NCI-H345 (cell line): Measurements from ENCODE around the gene RAB2B.

Experiments
- DNase-seq: peaks from one replicate; lab custom pipeline; 2025; lab: John Stamatoyannopoulos, UW

RAB2B gene

DNA sequence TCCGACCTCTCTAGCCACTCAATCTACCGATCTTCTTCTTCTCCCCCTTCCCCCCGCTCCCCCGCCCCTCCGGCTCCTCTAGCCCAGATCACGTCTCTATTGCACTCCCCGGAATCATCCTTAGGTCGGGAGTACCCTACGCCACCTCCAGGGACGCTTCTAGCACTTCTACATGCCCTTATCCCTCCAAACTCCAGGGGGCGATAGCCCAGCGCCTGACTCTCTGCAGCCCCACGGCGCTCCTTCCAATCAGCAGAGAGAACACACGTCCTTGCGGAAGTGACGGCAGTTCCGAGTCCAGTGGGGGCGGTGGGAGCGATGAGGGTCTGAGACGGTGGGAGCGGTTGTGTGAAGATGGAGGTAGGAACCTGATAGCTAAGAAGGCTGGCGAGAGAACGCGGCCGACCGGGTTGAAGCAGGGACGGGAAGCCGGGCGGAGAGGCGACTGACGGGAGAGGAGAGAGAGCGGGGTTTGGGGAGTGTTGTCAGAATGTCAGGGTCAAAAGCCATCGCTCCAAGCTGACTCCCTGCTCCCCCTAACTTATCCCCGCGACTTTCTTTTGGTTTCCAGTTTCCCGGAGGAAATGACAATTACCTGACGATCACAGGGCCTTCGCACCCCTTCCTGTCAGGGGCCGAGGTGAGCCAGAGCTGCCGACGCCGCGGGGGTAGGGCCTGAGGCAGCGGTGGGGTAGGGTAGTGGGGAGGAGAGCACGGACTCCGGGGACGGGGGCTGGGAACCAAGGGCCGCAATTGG is at the start of gene RAB2B, which contains the start of gene TOX4:
RAB2B (minus strand) TSS at position 35 of the 757 bp plus-strand sequence. CDS start 87 bp downstream, outside the sequence.
TOX4 (plus strand) TSS at position 271 of the 757 bp plus-strand sequence; CDS start at position 355, 84 bp downstream.
- DNase-seq = peak; percentile 99

DNA sequence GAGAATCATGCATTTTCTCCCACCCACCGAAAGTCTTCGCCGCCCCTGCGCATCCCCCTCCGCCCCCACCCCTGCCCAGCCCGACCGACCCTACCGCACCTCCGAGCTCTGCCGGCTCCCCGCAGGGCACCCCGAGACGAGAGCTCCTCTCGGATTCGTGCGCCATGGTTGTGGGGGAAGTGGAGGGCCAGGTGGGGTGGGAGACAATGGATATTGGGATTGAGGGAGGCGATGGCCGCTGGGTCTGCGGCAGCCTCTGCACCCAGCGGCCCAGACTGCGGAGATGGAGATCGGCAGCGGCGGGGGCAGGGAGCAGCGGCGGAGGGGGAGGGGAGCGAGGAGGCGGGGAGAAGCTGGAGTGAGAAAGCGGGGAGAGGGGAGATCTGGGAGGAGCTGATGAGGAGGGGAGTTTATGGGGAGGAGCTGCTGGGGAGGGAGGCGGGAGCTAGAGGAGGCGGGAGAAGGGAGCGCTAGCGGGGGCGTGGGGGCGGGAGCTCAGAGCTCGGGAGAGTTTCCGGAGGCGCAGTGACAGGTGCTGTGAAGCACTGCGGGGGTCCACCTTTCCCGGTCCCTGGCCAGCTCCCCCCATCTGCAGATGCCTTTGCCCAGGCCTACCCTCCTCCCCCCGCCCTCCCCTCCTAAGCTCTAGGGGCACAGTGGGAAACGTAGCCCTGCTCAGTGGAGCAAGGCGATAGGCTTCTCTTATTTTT is 49.4 kb upstream of the RAB2B start, which contains the start of gene SALL2:
SALL2 (minus strand) TSS at position 385 of the 710 bp plus-strand sequence; CDS start at position 166, 219 bp downstream.
- DNase-seq = peak; percentile 96

DNA sequence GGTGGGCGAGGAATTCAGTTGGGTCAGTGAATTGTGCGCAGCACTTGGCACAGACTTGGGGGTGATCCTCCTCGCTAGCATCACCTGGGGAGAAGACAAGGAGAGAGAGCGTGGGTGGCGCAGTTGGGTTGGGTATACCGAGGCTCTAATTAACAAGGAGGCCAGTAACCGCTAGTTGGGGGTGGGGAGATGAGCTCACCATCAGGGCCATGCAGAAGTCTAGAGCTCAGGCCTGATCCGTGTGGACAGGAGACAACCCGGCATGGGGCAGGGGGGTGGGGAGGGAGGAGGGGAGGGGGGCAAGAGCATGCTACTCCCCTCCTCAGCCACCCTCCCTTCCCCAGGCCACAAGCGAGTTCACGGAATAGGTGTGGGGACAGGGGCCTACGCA is 48.8 kb upstream of the RAB2B start:
- DNase-seq = peak; percentile 27

DNA sequence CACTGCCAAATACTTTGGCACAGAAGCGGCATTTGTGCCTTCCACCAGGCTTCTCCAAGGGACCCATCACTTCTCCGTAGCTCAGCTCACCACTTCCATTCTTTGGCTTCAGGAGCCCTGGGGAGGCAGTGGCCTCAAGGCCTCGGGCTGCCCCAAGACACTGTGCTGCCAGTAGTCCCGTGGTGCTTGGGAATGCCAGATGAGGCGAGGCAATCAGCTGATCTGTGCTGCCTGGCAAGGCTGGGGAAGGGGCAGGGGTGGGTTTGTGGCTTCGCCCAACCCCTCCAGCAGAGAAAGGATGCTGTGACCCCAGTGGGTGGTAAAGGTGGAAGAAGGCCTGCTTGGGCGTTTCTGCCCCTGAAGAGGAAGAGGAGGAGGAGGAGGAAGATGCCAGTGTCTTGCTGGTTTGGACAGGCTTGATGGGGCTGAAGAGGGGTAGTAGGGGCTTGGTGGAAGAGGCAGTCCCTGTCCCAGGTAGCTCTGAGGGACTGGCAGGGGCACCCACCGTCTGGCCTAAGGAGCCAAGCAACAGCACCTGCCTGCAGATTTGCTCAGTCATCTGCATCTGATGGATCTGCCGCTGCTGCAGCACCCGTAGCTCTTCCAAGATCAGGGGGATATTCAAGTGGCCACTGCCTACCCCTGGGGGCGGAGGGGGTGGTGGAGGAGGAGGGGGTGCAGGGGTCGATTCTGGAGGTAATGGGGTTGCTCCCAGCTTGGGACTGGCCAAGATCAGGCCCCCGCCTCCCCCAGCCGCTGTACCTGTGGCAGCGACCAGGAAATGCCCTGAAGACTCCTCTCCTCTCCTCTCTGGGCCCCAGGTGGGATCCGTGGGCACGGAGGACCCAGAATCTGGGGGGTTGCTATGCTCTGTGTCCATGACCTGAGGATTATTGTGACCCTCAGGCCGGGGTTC is 48.1 kb upstream of the RAB2B start:
- no peak for DNase-seq

DNA sequence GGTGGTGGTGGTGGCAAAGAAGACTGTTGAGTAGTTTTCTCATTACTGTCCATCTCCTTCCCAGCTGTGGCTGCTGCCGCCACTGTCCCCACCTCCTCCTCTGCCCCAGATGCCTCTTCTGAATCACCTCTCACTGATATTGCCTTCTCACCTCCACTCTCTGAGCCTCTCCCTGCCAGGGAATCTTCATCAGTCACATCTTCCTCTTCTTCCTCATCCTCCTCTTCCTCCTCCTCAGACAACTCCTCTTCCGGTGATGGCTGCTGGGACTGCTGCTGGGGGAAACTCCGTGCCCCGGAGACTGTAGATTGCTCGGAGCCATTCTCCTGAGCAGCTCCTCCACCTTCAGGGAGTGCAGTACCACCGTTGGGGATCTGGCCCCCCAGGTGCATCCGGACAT is 46.4 kb upstream of the RAB2B start:
- no peak for DNase-seq

DNA sequence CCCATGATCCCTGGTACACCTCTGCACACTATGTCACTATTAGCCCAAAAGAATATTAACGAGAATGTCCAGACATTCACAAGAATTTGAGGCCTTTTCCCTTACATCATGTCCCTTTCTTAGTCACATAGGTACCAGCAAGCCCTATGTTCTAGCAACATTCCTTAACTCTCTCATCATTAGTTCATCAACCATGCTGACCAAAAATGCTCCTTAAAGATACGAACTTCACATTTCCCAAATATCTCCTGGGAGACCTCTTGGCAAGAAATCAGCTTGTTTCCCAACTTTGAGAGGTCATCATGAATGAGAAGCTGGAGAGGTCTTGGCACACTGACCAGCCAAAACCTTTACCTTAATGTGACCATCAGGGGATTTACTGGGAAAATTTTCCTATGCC is 44.7 kb upstream of the RAB2B start:
- DNase-seq = no peak

DNA sequence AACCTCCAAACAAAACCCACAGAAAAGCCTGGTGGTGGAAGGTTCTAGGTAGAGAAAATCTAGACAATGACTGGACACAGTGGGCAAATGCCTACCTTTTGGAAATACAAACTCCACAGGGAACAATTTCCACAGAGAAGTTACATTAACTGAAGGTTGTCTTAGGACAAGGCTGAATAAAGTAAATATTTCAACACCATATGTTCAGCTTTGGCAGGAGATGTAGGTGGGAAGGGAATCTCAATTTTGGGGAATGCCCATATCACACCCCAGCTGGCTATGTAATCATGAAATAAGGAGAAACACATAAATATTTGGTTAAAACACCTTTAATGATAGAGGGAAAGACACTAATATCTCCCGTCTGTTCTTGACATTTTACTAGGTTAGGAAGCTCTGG is 44.0 kb upstream of the RAB2B start:
- DNase-seq = no peak

DNA sequence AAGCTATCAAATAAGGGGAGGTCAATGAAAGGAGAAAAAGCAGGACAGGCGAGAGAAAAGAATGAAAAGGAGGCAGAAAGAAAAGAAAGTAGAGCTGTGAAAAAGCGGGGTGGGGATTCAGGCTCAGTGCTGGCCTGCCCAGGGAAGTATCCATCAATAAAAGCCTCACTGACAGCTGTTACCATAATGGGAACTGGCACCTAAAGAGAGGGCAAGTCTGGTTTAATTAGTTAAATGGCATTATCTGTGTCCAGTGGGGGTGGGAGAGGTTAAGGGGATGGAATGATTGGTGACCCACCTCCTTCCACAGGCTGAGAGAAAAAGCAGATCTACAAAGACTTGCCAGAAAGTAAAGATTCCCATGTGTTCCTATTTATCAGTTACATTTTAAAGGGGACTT is 42.0 kb upstream of the RAB2B start:
- no peak for DNase-seq

DNA sequence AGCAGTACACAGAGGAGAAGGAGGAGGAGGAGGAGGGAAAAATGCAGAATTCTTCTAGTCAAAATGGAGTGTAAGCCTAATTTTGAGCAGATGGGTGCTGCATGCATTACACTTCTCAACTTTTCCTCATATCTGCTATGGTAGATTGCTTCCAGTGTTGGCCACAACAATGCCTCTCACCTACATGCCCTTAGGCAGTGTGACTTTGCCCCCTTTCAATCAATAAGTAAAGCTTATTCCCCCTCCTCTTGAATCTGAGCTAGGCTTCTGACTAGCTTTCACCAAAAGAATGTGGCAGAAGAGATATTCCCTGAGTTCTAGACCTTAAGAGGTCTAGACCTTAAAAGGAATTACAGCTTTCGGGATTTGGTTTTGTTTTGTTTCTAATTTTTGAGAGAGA is 37.6 kb upstream of the RAB2B start:
- DNase-seq = no peak

DNA sequence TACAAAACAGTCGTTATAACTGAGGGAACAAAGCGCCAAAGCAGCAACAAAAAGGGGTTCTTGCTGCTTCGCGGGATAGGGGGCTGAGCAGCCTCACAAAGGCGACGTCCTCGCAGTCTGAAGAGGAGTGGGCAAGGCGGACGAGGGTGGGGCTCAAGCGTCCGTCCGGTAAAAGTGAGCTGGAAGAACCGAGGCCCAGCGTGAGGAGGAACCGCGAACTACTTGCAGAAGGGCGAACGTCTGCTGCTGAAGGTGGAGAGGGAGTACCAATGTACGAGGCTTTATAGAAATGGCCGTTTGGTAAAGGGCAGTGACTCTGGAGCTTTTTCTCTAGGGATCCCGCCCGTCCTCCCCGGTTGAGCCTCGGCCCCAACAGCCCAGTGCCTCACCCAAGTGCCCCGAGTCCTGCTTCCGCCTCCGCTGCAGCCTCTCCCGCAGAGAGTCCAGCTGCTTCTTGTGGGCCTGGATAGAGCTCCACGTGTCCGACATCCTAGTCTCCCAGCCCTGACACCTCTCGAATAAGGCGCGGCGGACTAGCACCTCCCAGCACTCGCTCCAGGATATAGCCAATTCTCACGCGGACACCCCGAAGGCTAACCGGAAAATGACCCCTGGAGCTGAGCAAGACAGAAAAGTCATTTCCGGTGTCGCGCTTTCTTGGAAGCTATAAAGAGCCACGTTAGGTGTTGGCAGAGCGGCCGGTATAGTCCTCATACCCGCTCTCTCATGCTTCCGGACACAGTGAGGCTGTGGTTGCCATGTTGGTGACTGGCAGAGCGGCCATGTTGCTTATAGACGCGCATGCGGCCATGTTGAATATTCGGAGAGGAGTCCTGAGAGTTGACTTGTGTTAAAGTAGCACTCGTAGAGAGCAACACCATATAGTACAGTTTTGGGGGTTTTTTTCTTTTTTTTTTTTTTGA is 34.2 kb upstream of the RAB2B start, which contains the start of gene METTL3:
METTL3 (minus strand) TSS at position 606 of the 923 bp plus-strand sequence; CDS start at position 489, 117 bp downstream.
- peak; percentile 98 for DNase-seq

DNA sequence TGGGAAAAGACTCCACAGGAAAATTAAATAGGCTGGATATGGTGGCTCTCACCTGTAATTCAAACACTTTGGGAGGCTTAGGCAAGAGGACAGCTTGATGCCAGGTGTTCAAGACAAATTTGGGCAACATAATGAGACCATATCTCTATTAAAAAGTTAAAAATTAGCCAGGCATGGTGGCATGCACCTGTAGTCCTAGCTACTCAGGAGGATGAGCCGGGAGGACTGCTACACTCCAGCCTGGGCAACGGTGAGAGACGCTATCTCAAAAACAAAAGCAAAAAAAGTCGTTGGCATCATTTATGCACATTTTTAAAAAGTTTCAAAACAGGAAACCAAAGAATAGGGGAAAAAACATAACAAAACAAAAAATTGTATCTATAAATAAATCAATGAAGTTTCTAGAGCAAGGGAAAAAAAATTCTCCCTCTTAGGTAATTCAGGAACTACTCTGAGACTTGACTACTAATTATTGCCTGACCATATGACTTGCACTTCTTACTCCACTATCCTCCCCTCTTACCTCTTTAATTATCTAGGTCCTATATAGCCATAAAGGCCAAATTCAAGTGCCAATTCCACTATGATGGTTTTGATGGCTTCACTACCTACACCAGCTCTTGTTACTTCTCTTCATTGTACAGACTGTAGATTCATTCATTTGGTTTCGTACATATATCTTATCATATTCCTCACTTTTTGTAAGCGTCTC is 32.8 kb upstream of the RAB2B start:
- DNase-seq = no peak

DNA sequence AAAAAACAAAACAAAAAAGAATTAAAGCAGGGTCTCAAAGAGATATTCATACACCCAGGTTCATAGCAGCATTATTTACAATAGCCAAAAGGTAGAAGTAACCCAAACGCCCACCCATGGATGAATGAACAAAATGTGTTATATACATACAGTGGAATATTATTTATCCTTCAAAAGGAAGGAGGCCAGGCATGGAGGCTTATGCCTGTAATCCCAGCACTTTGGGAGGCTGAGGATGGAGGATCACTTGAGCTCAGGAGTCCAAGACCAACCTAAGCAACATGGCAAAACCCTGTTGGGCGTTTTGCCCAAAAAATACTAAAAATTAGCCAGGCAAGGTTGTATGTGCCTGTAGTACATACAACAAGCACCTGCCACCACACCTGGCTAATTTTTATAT is 29.8 kb upstream of the RAB2B start:
- no peak for DNase-seq

DNA sequence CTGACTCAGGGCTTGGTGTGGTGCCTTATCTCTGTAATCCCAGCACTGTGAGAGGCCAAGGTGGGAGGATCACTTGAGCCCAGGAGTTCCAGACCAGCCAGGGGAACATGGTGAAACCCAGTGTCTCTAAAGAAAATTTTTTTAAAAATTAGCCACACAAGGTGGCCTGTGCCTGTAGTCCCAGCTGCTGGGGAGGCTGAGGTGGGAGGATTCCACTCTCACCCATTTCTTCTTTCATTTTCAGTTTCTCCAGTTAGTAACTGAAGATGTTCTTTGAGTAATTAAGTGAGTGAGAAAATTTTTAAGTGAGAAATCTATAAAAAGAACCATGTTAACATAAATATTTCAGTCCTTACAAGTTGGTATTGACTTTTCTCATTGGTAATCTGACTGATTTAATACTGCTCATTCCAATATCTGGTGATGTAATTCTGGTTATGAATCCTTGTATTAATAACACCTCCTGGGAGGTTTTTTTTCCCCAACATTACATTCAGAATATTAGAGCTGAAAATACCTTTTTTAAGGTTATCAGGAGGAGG is 28.3 kb upstream of the RAB2B start:
- DNase-seq = no peak

DNA sequence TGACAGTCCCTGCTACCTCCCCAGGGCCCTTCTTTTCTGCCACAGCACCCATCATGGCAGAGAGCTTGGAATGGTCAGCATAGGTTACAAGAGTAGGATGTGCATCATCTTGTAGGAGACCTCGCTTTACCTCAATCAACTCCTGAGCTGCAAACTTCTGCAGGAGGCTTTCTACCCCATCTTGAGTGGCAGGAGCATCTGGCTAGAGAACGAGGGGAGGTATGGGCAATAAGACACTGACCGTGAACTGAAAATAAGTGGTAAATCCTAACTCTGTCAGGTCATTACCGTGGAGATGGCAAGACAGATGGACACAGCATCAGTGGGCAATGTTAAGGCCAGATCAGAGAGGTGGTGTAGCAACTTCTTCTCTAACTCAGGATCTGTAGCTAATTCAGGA is 26.6 kb upstream of the RAB2B start:
- DNase-seq = no peak

DNA sequence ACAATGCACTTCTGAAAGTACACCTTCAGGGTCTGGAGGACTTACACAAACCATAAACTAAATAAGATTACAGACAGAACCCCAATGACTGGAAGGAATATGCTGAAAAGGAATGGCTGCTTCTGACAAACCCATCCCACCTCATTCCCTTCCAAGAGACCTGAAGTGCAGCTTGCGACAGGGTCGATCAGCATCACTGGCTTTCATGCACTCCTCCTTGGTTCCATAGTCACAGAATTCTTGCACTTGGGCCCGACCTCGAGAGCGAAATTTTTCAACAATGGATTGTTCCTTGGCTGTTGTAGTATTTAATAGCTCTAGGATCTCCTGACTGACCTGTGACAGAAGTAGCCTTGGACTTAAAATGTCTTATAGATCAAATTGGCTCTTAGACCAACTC is 24.8 kb upstream of the RAB2B start:
- DNase-seq = no peak

DNA sequence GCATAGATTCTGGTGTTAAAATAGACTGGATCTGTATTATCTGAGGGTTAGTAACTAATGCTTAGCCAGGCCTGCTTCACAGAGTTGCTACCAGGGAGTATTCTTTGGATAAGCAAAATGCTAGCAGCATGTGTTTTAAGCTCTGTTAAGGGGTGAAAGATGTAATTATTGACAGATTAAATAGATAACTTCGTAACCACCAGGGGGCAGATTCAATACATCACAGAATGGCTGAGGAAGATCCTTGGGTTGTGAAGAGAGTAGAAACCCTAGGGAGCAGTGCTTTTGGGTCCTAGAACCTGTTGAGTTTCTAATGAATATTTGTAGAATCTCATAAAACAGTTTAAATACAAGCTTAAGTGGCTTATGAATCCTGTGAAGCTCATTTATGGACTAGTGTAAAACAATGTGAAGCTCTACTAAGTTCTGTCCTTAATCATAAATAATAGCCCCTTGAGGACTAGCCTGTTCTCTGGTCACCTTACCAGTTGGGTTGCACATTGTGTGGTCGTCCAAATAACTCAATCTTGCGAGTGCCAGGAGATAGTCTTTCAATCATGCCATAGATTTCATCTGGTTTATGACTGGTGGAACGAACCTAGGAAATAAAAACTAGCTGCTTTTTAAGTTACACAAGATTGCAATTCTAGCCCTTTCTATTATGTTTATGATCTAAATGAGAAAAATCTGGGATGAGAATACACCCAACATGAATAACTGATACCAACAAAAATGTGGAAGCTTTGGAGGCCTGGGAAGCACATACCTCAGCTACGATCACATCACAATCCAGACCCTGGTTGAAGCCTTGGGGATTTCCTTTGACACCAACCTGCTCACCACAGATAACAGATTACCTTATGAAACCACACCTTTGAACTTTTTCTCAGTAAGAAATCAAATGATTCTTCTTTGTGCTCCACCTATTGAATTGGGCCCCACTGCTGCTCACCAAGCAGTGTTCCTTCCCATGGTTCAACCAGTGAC is 22.1 kb upstream of the RAB2B start:
- DNase-seq = peak; percentile 62

DNA sequence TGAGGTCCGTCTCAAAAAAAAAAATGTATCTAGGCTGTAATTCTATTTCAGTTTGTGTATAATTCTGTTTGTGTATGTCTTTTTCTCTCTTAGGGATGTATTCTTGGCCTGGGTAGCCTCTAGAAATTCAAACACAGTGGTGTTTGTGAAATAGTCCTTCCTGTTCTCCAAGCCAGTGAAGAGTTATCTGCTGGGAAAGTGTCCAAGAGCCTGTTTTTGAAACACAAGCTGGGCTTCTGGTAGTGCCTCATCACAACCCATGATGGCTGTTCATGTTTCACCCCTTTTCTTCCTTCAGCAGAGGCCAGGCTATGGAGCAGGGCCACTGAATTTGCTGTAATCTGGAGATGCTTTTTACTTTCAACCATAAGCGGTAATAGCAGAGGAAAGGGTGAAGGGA is 19.7 kb upstream of the RAB2B start:
- DNase-seq = no peak

DNA sequence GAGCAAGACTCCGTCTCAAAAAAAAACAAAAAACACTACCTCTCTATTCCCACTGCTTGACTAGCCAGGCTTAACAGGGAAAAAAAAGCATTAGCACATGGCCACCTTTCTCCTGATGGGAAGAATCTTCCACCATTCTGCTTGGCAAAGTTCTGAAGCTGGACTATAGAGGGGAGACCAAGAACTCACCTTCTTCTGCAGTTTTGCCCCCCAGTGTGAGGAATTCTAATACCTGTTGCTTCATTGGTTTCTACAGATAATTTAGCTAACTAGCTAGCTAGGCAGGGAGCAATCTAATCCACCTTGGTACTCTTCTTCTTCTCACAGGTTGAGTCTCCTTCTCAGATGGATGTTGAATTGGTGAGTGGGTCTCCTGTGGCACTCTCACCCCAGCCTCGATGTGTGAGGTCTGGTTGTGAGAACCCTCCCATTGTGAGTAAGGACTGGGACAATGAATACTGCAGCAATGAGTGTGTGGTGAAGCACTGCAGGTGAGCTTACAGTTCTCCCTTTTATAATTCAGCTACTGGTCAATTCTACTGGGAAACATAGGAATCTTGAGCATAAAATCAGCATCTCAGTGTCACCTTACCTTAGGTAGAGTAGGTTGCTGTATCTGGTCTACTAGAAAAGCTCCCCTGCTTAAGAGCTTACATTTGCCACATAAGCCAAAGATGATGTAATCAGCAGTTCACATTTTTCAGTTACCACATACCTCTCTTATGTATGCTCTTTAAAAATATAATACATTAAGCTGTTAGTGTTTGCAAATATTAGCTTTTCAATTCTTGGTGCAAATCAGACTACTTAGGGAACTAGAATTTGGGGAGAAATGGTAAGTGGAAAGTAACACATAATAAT is 18.4 kb upstream of the RAB2B start:
- DNase-seq = no peak
